Measurements from ENCODE around the gene PRKRIP1. TPM values are rescaled to one million over a fixed set of nuclear protein-coding genes. Genes with fewer than 3 reads are reported as not detected.
"Not testable (repeated sequence)": the region's sequence is repeated elsewhere in the genome, so short reads cannot be mapped to it uniquely, and the experiment has no call there.

Gene PRKRIP1
- total and polyA plus RNA-seq, 2 experiments from 2014 or later: 60.1 to 76.3 TPM

DNA sequence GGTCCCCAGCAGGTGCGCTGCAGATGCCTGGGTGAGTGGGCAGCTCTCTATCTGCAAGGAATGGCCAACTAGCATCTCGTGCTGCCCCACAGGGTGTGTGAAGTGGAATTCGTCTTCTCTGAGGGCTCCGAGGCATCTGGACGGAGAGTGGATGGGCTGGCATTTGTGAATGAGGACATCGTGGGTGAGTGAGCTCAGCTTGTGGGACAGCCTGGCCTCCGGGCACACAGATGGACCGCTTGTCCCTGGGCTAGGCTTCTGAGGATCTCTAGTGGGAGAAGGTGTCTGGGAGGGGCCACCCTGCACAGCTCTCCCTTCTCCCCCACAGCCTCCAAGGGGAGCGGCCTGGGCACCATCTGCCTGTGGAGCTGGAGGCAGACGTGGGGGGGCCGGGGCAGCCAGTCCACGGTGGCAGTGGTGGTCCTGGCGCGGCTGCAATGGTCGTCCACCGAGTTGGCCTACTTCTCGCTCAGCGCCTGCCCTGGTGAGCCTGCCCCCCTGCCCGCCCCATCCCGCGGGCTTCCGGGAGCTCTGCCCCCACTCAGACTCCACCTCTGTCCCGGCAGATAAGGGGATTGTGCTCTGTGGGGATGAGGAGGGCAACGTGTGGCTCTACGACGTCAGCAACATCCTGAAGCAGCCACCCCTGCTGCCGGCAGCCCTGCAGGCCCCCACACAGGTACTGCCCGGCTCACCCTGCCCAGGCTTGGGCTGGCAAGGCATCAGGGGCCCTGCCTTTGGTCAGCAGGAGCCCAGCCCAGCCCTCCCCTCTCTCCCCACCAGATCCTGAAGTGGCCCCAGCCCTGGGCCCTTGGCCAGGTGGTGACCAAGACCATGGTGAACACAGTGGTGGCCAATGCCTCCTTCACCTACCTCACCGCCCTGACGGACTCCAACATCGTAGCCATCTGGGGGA lies 76.2 kb downstream of the PRKRIP1 start:
- Histone ChIP-seq H3K27me3 (no peaks in the 10 kb centered on the region), H3K36me3 (peaks cover 10% of the 10 kb centered on the region), H3K4me1 (ENCODE audit: low read depth) (no peaks in the 10 kb centered on the region), H3K27ac (no peak overlapping the region), H3K4me3 (no peak overlapping the region), H3K9me3 (ENCODE audit: low read depth) (no peaks in the 10 kb centered on the region)
- no peak for DNase-seq (ENCODE audit: low read depth in 1 of 2, low spot score in 1 of 2)
- TF ChIP-seq, protein P1, sequence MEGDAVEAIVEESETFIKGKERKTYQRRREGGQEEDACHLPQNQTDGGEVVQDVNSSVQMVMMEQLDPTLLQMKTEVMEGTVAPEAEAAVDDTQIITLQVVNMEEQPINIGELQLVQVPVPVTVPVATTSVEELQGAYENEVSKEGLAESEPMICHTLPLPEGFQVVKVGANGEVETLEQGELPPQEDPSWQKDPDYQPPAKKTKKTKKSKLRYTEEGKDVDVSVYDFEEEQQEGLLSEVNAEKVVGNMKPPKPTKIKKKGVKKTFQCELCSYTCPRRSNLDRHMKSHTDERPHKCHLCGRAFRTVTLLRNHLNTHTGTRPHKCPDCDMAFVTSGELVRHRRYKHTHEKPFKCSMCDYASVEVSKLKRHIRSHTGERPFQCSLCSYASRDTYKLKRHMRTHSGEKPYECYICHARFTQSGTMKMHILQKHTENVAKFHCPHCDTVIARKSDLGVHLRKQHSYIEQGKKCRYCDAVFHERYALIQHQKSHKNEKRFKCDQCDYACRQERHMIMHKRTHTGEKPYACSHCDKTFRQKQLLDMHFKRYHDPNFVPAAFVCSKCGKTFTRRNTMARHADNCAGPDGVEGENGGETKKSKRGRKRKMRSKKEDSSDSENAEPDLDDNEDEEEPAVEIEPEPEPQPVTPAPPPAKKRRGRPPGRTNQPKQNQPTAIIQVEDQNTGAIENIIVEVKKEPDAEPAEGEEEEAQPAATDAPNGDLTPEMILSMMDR (IDR thresholded peaks at IDR 0.05; ENCODE audit: low read depth, low read length): no peak

DNA sequence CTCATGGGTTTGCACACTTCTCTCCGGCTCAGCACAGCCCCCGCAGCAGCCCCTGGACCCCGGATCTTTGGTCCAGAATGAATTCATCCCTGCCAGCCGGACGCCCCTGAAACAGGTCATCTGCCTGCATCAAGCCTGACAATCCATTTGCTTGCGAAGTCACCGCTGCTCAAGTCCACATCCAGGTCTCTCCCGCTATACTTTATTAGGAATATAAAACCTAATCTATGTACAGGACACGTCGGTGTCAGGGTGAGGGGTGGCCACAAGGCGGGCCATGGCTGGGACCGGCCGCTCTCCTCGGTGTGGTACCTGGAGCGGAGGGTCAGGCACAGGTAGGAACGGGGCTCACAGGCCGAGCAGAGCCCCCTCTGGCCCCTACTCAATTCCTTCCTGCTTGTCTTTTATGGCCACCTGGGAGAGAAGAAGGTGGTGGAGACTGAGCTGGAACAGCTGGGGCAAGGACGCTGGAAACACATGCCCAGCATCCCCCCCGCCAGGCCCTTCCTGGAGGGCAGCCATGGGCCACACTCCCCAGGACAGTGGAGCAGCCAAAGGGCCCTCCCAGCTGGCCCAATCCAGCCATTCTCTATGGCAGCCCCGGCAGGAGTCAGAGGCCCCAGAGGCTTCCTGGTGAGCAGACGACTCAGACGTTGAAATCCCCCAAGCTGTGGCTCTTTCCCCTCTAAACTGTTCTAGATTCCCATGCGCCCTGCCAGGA lies 77.3 kb downstream of the PRKRIP1 start:
- H3K36me3 ChIP-seq: peaks cover 10% of the 10 kb centered on the region
- no peak for DNase-seq (ENCODE audit: low read depth in 1 of 2, low spot score in 1 of 2)
- TF ChIP-seq, protein P1 (IDR thresholded peaks at IDR 0.05; ENCODE audit: low read depth, low read length): no peak
- no peak overlapping the region for H3K27ac ChIP-seq
- no peak overlapping the region for H3K4me3 ChIP-seq
- H3K27me3 ChIP-seq: no peaks in the 10 kb centered on the region
- H3K9me3 ChIP-seq (ENCODE audit: low read depth): no peaks in the 10 kb centered on the region
- H3K4me1 ChIP-seq (ENCODE audit: low read depth): no peaks in the 10 kb centered on the region

DNA sequence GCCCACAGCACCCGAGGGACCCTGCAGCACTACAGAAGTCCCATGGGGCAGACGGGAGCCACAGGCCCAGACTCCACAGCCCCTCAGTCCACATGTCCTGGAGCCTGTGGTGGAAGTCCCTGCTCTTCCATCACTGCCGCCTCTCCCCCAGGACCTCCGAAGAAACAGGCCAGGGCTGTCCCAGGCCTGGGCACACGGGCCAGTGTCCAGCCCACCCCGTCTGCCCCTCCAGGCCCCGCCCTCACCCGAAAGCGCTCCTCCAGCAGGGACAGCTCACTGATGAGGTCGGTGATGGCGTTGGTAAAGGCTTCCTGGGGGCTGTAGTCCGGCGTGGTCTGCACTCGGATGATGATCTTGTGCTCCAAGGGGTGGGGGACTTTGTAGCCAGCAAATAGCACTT lies 78.0 kb downstream of the PRKRIP1 start:
- not testable (repeated sequence) for H3K4me1 ChIP-seq (ENCODE audit: low read depth); H3K9me3 ChIP-seq (ENCODE audit: low read depth); H3K27ac ChIP-seq; DNase-seq (ENCODE audit: low read depth in 1 of 2, low spot score in 1 of 2); H3K4me3 ChIP-seq; H3K27me3 ChIP-seq
- H3K36me3 ChIP-seq: peaks cover 10% of the 10 kb centered on the region

DNA sequence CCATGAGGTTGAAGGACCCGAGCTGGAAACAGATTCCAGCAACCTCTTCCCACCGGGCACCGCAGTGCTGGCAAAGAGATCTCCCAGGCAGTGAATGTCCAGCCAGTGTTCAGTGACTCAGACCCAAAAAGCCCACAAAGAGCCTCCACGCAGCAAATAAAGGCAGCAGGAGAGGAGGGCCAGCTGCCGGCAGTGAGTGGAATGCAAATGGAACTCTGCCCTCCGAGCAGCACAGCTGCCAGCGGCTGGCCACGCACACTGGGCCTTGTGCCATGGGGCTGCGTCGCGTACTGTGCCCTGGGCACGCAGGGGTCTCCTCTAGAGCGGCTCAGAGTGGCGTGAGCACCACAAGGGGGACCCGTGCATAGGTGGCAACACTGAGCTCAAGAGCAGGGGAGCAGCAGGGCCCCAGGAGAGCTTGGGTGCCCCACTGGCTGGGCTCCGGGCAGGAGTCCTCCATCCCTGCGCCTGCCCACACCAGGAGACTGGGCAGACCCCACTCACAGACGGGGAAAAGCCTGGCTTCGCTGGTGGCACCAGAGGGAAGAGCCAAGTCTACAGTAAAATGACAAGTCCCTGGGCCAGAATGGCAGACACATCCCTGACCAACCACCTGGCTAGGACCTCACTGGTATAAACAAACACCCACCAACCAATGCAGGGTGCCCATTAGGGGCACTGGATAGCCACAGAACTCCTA lies 78.7 kb downstream of the PRKRIP1 start:
- not testable (repeated sequence) for H3K4me1 ChIP-seq (ENCODE audit: low read depth); H3K9me3 ChIP-seq (ENCODE audit: low read depth); H3K27me3 ChIP-seq; DNase-seq (ENCODE audit: low read depth in 1 of 2, low spot score in 1 of 2); H3K27ac ChIP-seq; H3K4me3 ChIP-seq
- H3K36me3 ChIP-seq: peaks cover 10% of the 10 kb centered on the region

Other genes starting within 250 kb of the PRKRIP1 start
- gene SH2B2, start 109.5 kb upstream of the PRKRIP1 start, total RNA-seq: 12.7 and 17.4 TPM in 2 replicates
- 10.2 and 13.1 TPM in 2 replicates for gene SH2B2, start 109.5 kb upstream of the PRKRIP1 start, polyA plus RNA-seq
- 0.18 TPM in 1 of 2 replicates, not detected in the other for gene SPDYE6, start 39.9 kb upstream of the PRKRIP1 start, total RNA-seq
- 2.2 and 2.4 TPM in 2 replicates for gene SPDYE6, start 39.9 kb upstream of the PRKRIP1 start, polyA plus RNA-seq
- 20.4 and 31.0 TPM in 2 replicates for gene ORAI2, start 37.2 kb downstream of the PRKRIP1 start, total RNA-seq
- gene ORAI2, start 37.2 kb downstream of the PRKRIP1 start, polyA plus RNA-seq: 23.0 and 25.5 TPM in 2 replicates
- gene ALKBH4, start 68.5 kb downstream of the PRKRIP1 start, total RNA-seq: 31.8 and 82.4 TPM in 2 replicates
- 26.7 and 31.7 TPM in 2 replicates for gene ALKBH4, start 68.5 kb downstream of the PRKRIP1 start, polyA plus RNA-seq
- gene LRWD1, start 68.6 kb downstream of the PRKRIP1 start, total RNA-seq: 34.9 and 46.0 TPM in 2 replicates
- 26.8 and 27.6 TPM in 2 replicates for gene LRWD1, start 68.6 kb downstream of the PRKRIP1 start, polyA plus RNA-seq
- gene POLR2J, start 82.6 kb downstream of the PRKRIP1 start, total RNA-seq: 31.8 and 65.3 TPM in 2 replicates
- gene POLR2J, start 82.6 kb downstream of the PRKRIP1 start, polyA plus RNA-seq: 92.3 and 121 TPM in 2 replicates
- 4.7 and 15.1 TPM in 2 replicates for gene RASA4B, start 121.4 kb downstream of the PRKRIP1 start, total RNA-seq
- 8.5 and 15.1 TPM in 2 replicates for gene RASA4B, start 121.4 kb downstream of the PRKRIP1 start, polyA plus RNA-seq
- gene UPK3BL2, start 147.3 kb downstream of the PRKRIP1 start, total RNA-seq: 10.0 and 23.9 TPM in 2 replicates
- 29.7 and 31.2 TPM in 2 replicates for gene UPK3BL2, start 147.3 kb downstream of the PRKRIP1 start, polyA plus RNA-seq
- gene SPDYE2, start 154.9 kb downstream of the PRKRIP1 start, total RNA-seq: not detected in 2 replicates
- 8.5 and 12.5 TPM in 2 replicates for gene SPDYE2, start 154.9 kb downstream of the PRKRIP1 start, polyA plus RNA-seq
- 21.5 and 50.3 TPM in 2 replicates for gene POLR2J3, start 176.2 kb downstream of the PRKRIP1 start, total RNA-seq
- 152 and 153 TPM in 2 replicates for gene POLR2J3, start 176.2 kb downstream of the PRKRIP1 start, polyA plus RNA-seq
- 11.7 and 37.1 TPM in 2 replicates for gene RASA4, start 220.4 kb downstream of the PRKRIP1 start, total RNA-seq
- gene RASA4, start 220.4 kb downstream of the PRKRIP1 start, polyA plus RNA-seq: 15.1 and 53.1 TPM in 2 replicates
- 59.0 and 72.5 TPM in 2 replicates for gene UPK3BL1, start 246.4 kb downstream of the PRKRIP1 start, total RNA-seq
- gene UPK3BL1, start 246.4 kb downstream of the PRKRIP1 start, polyA plus RNA-seq: 59.4 and 60.5 TPM in 2 replicates